GM18526 (cell line): Measurements from ENCODE around the gene RPS6KL1.

Experiments
- POLR2A ChIP-seq: IDR thresholded peaks from 3 replicates; pipeline ENCODE4 v1.6.1; 2011; ENCODE audit not compliant: insufficient read length; ENCODE audit errors: extremely low read depth

The RPS6KL1 gene

GRCh38 chr14:74924061-74924460 is 1.0 kb upstream of the RPS6KL1 start:
- no peak for TF ChIP-seq POLR2A

- TF ChIP-seq POLR2A, result no peak
These were observed 891 bp downstream of the RPS6KL1 start for GRCh38 chr14:74921987-74922751.

- no peak for TF ChIP-seq POLR2A
These were observed 1.9 kb downstream of the RPS6KL1 start for GRCh38 chr14:74921053-74921620.

- no peak for TF ChIP-seq POLR2A
These were observed 2.8 kb downstream of the RPS6KL1 start for GRCh38 chr14:74920281-74920680.

- no peak for TF ChIP-seq POLR2A
These were observed 3.5 kb downstream of the RPS6KL1 start for GRCh38 chr14:74919421-74920165.

GRCh38 chr14:74918380-74918779 is 4.7 kb downstream of the RPS6KL1 start:
- TF ChIP-seq POLR2A, result no peak

DNA sequence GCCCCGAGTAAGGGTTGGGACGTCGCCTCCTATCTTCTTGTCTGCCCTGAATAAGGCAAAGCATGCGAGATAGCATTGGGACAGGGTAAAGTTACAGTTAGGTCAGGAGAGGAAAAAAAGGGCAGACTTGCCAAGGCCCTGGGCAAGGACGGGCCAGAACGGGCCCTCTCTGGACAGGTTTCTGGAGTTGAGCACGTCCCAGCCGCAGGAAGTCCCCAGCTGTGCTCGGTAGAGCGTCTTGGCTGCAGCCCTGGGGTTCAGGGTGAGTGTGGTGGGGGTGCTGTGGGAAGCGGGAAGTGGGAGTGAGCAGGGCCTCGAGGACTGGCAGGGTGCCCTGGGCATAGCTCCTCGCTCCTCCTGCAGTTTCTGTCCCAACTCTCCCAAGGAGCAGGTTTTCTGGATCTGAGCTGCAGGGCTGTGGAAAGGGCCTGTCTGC is 5.4 kb downstream of the RPS6KL1 start:
- no peak for TF ChIP-seq POLR2A

- TF ChIP-seq POLR2A, result no peak
These were observed 5.9 kb downstream of the RPS6KL1 start for GRCh38 chr14:74917178-74917543.

- TF ChIP-seq POLR2A, result no peak
These were observed 7.2 kb downstream of the RPS6KL1 start for GRCh38 chr14:74915826-74916225.

- TF ChIP-seq POLR2A, result no peak
These were observed 7.6 kb downstream of the RPS6KL1 start for GRCh38 chr14:74915426-74915825.

DNA sequence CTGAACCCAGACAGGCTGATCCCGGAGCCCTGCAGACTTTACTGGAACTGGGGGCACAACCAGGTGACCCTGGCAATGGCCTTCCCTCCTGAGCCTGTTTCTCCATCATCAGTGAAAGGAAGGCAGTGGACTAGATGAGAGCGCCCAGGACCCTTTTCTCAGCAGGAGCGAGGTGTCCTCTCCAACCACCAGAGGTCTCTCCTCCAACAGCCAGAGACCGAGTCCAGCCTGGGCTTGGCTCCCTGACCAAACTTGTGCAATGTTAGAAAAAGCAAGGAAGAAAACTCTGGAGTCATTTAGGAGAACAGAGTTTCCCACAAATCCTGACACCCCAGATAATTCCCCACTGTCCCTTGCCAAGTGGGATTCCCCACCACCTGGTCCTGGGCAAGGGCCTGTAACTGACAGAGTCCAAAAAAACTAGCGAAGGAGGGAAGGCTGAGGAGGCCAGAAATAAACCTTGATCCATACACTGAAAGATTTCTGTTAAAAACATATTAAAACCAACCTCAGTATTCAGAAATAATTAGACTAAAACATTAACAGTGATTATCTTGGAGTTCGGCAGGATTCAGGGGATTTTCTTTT is 9.0 kb downstream of the RPS6KL1 start:
- no peak for TF ChIP-seq POLR2A

- no peak for TF ChIP-seq POLR2A
These were observed 9.6 kb downstream of the RPS6KL1 start for GRCh38 chr14:74913393-74913910.

DNA sequence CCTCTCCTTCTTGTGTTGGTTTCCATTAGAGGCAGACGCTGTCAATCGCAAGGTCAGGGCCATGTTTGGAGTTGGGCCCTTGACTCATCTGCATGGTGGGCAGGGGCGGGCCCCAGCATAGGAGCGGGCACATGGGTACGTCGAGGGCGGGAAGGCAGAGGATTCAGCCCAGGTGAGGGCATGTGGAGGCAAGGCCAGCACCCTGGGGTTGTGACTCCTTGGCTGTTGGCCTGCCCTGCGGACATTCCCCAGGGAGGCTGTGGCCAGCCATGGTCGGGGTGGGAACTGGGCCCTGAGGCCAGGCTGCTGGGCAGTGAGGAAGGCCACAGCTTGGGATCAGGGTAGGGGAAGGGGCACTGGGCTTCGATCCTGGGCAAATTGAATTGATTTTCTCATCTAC is 10.3 kb downstream of the RPS6KL1 start:
- no peak for TF ChIP-seq POLR2A

- no peak for TF ChIP-seq POLR2A
These were observed 10.9 kb downstream of the RPS6KL1 start for GRCh38 chr14:74912111-74912510.

- no peak for TF ChIP-seq POLR2A
These were observed 11.4 kb downstream of the RPS6KL1 start for GRCh38 chr14:74911704-74912103.

GRCh38 chr14:74911221-74911620 is 11.8 kb downstream of the RPS6KL1 start:
- TF ChIP-seq POLR2A, result no peak

- TF ChIP-seq POLR2A, result no peak
These were observed 12.5 kb downstream of the RPS6KL1 start for GRCh38 chr14:74910556-74910955.
